ENCODE results near the gene TMEM95.

Gene TMEM95

GRCh38 chr17:7329374-7329996 lies 25.5 kb upstream of the TMEM95 start (continued):
- TF ChIP-seq PRDM4 (tag by site-specific recombination; IDR thresholded peaks at IDR 0.05) (no peak; the same call in 1 of the 2 replicates), ZNF610 (tag by site-specific recombination; IDR thresholded peaks at IDR 0.05; ENCODE audit: borderline replicate concordance) (peak; percentile 99), KLF8 (tag by site-specific recombination; IDR thresholded peaks at IDR 0.05) (peak; percentile 91), ZNF350 (tag by site-specific recombination; IDR thresholded peaks at IDR 0.05) (no peak), ZNF146 (tag by site-specific recombination; IDR thresholded peaks at IDR 0.05) (no peak), ZNF10 (tag by site-specific recombination; IDR thresholded peaks at IDR 0.05) (no peak; the same call in 1 of the 2 replicates), ZNF2 (tag by site-specific recombination; IDR thresholded peaks at IDR 0.05) (no peak), ZNF654 (tag by site-specific recombination; IDR thresholded peaks at IDR 0.05; ENCODE audit: low read depth) (no peak), ZFP3 (tag by site-specific recombination; IDR thresholded peaks at IDR 0.05; ENCODE audit: low read depth) (no peak), OSR2 (tag by site-specific recombination; IDR thresholded peaks at IDR 0.05) (no peak), ZNF596 (tag by site-specific recombination; IDR thresholded peaks at IDR 0.05) (no peak), ZNF23 (tag by site-specific recombination; IDR thresholded peaks at IDR 0.05; ENCODE audit: borderline replicate concordance) (no peak), ZNF19 (tag by site-specific recombination; IDR thresholded peaks at IDR 0.05; ENCODE audit: low read depth) (no peak), EGR2 (tag by site-specific recombination; IDR thresholded peaks at IDR 0.05; ENCODE audit: low read depth) (0 out of 2 replicates have a peak, but pooled peaks have one; percentile 28), ZBTB11 (tag by site-specific recombination; conservative IDR thresholded peaks at IDR 0.05; ENCODE audit: low read depth) (no peak; the same call in 1 of the 2 replicates), ZNF660 (tag by site-specific recombination; IDR thresholded peaks at IDR 0.05) (peak; percentile 26; the same call in 1 of the 2 replicates), ZNF184 (tag by site-specific recombination; IDR thresholded peaks at IDR 0.05) (no peak), ZNF571 (tag by site-specific recombination; IDR thresholded peaks at IDR 0.05) (no peak), ZNF426 (tag by site-specific recombination; IDR thresholded peaks at IDR 0.05) (no peak), SETDB1 (IDR thresholded peaks at IDR 0.05; ENCODE audit: insufficient read length, low read length) (no peak), GLIS2 (tag by site-specific recombination; IDR thresholded peaks at IDR 0.05) (peak; percentile 80), ZNF324 (tag by site-specific recombination; IDR thresholded peaks at IDR 0.05) (0 out of 2 replicates have a peak, but pooled peaks have one; percentile 72), GLI4 (tag by site-specific recombination; IDR thresholded peaks at IDR 0.05) (no peak), ZNF121 (tag by site-specific recombination; IDR thresholded peaks at IDR 0.05) (no peak), TSHZ1 (tag by site-specific recombination; IDR thresholded peaks at IDR 0.05; ENCODE audit: borderline replicate concordance) (no peak), RBAK (tag by site-specific recombination; IDR thresholded peaks at IDR 0.05) (no peak), ZNF354C (tag by site-specific recombination; IDR thresholded peaks at IDR 0.05; ENCODE audit: borderline replicate concordance, low read depth) (no peak), ZNF132 (tag by site-specific recombination; IDR thresholded peaks at IDR 0.05; ENCODE audit: borderline replicate concordance) (no peak), BCL11B (tag by site-specific recombination; IDR thresholded peaks at IDR 0.05; ENCODE audit: low read depth) (no peak), ZNF302 (tag by site-specific recombination; IDR thresholded peaks at IDR 0.05; ENCODE audit: low read depth) (no peak), ZNF677 (tag by site-specific recombination; IDR thresholded peaks at IDR 0.05) (no peak), ZNF394 (tag by site-specific recombination; IDR thresholded peaks at IDR 0.05; ENCODE audit: borderline replicate concordance) (no peak), ZNF391 (tag by site-specific recombination; IDR thresholded peaks at IDR 0.05; ENCODE audit: borderline replicate concordance, low read depth) (0 out of 2 replicates have a peak, but pooled peaks have one; percentile 22)
